Chondrocyte (in vitro differentiated cells): Measurements from ENCODE around the gene CYB561. TPM values are rescaled to one million over a fixed set of nuclear protein-coding genes. Genes with fewer than 3 reads are reported as not detected.

Source experiments
- DNase-seq: peaks from one replicate; pipeline ENCODE4 v3.0.0; 2021; ENCODE audit warnings: mixed read lengths, low spot score
- H3K27ac Mint-ChIP-seq: one replicate; pipeline ENCODE4 v1.8.0; 2021; ENCODE audit warnings: mild to moderate bottlenecking, moderate library complexity, mixed read lengths; ENCODE audit not compliant: unreplicated experiment
- H3K27me3 Mint-ChIP-seq: 2 replicates; pipeline ENCODE4 v1.8.0; 2021; ENCODE audit warnings: low read depth, mixed read lengths
- H3K36me3 Mint-ChIP-seq: 2 replicates; pipeline ENCODE4 v1.8.0; 2021; ENCODE audit warnings: low read depth, mixed read lengths
- H3K4me1 Mint-ChIP-seq: 2 replicates; pipeline ENCODE4 v1.8.0; 2021; ENCODE audit warnings: low read depth, mild to moderate bottlenecking, mixed read lengths
- H3K4me3 Mint-ChIP-seq: one replicate; pipeline ENCODE4 v1.8.0; 2021; ENCODE audit warnings: mild to moderate bottlenecking, moderate library complexity, mixed read lengths; ENCODE audit not compliant: unreplicated experiment
- H3K9me3 Mint-ChIP-seq: 2 replicates; pipeline ENCODE4 v1.8.0; 2021; ENCODE audit warnings: low read depth, mixed read lengths
- CTCF ChIP-seq: fragments of 200-600 bp; sonication (generic); IDR thresholded peaks from 2 replicates; pipeline ENCODE4 v1.5.0; 2021; ENCODE audit warnings: antibody characterized with exemption, mild to moderate bottlenecking, moderate library complexity
- total RNA-seq: library from RNA; stranded (reverse); gene quantifications from 3 replicates; pipeline ENCODE4 v1.2.1, GENCODE V29; 2021

CYB561 gene
- total RNA-seq, 1 donor from 2014 or later = 10.1 TPM

DNA sequence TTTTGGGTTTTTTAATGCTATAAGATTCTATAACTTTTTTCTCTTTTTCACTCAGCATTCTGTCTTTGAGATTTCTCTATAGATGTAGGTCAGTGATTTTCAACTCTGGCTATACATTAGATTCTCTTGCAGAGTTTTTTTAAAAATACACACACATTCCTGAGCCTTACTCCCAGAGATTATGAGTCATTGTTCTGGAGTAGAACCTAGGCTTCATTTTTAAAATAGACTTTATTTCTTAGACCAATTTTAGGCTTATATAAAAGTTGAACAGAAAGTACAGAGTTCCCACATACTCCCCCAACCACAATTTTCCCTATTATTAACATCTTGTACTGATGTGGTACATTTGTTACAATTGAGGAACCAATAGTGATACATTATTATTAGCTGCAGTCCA is 63.3 kb downstream of the CYB561 start:
- H3K27ac Mint-ChIP-seq = peak overlapping the region; percentile 58
- no peak overlapping the region for H3K4me3 Mint-ChIP-seq
- peaks cover 8% of the 10 kb centered on the region for H3K36me3 Mint-ChIP-seq
- no peak for DNase-seq
- no peaks in the 10 kb centered on the region for H3K9me3 Mint-ChIP-seq
- H3K27me3 Mint-ChIP-seq = no peaks in the 10 kb centered on the region
- H3K4me1 Mint-ChIP-seq = peaks cover 36% of the 10 kb centered on the region
- TF ChIP-seq CTCF = no peak

Other genes starting within 250 kb of the CYB561 start
- 0.28 to 0.68 TPM (median 0.52 TPM) in 3 replicates for gene ACE, start 30.8 kb upstream of the CYB561 start, total RNA-seq
- gene KCNH6, start 77.1 kb upstream of the CYB561 start, total RNA-seq = not detected in 3 replicates
- gene DCAF7, start 104.2 kb upstream of the CYB561 start, total RNA-seq = 66.2 to 70.4 TPM (median 69.3 TPM) in 3 replicates
- gene TACO1, start 154.6 kb upstream of the CYB561 start, total RNA-seq = 17.3 to 19.3 TPM (median 18.3 TPM) in 3 replicates
- 35.8 to 38.2 TPM (median 37.7 TPM) in 3 replicates for gene MAP3K3, start 176.1 kb upstream of the CYB561 start, total RNA-seq